GM23338 (cell line): ENCODE measurements around the gene CALCB. TPM values are rescaled to one million over a fixed set of nuclear protein-coding genes. Genes with fewer than 3 reads are reported as not detected.

Experiments used
- ATAC-seq: fragments of 200-7000 bp; cut with Tn5 transposase; 3 replicates; pipeline ENCODE4 v1.9.1; 2020
- DNase-seq: peaks from one replicate; pipeline ENCODE4 v3.0.0-alpha.2; 2015; ENCODE audit warnings: low spot score
- H2AFZ ChIP-seq: fragments of 200-600 bp; sonication (generic); 2 replicates; pipeline ENCODE4 v1.8.0; 2016; ENCODE audit warnings: antibody characterized with exemption, mild to moderate bottlenecking, moderate library complexity
- H3F3A ChIP-seq: fragments of 200-600 bp; sonication (generic); replicated peaks from 2 replicates; pipeline ENCODE4 v1.8.0; 2017; ENCODE audit warnings: antibody characterized with exemption, mixed run types, low read depth
- H3K27ac ChIP-seq: fragments of 200-600 bp; sonication (generic); 2 replicates; pipeline ENCODE4 v1.6.1; 2016; ENCODE audit warnings: low read depth
- H3K27me3 ChIP-seq: fragments of 200-600 bp; sonication (generic); 2 replicates; pipeline ENCODE4 v1.8.0; 2016; ENCODE audit warnings: mild to moderate bottlenecking, mixed run types, moderate library complexity; ENCODE audit not compliant: insufficient read depth
- H3K36me3 ChIP-seq: fragments of 200-600 bp; sonication (generic); 2 replicates; pipeline ENCODE4 v1.8.0; 2016; ENCODE audit warnings: mild to moderate bottlenecking; ENCODE audit not compliant: insufficient read depth
- H3K4me1 ChIP-seq: fragments of 200-600 bp; sonication (generic); 2 replicates; pipeline ENCODE4 v1.8.0; 2016; ENCODE audit warnings: mild to moderate bottlenecking, moderate library complexity; ENCODE audit not compliant: insufficient read depth
- H3K4me2 ChIP-seq: fragments of 200-600 bp; sonication (generic); 2 replicates; pipeline ENCODE4 v1.7.1; 2017; ENCODE audit warnings: mixed run types
- H3K4me3 ChIP-seq: fragments of 200-600 bp; sonication (generic); 2 replicates; pipeline ENCODE4 v1.6.1; 2016; ENCODE audit warnings: mixed run types
- H3K79me2 ChIP-seq: fragments of 200-600 bp; sonication (generic); replicated peaks from 2 replicates; pipeline ENCODE4 v1.8.0; 2017; ENCODE audit warnings: mild to moderate bottlenecking; ENCODE audit not compliant: insufficient read depth
- H3K9me2 ChIP-seq: fragments of 200-600 bp; sonication (generic); 2 replicates; pipeline ENCODE4 v1.8.0; 2017; ENCODE audit not compliant: insufficient read depth
- H4K20me1 ChIP-seq: fragments of 200-600 bp; sonication (generic); replicated peaks from 2 replicates; pipeline ENCODE4 v1.8.0; 2017; ENCODE audit warnings: mild to moderate bottlenecking; ENCODE audit not compliant: insufficient read depth
- H3K27ac Mint-ChIP-seq: 2 replicates; pipeline ENCODE4 v1.8.0; 2020; ENCODE audit warnings: inconsistent platforms, mild to moderate bottlenecking, moderate library complexity, mixed read lengths
- H3K27me3 Mint-ChIP-seq: 3 replicates; pipeline ENCODE4 v1.8.0; 2022; ENCODE audit warnings: low read depth, mild to moderate bottlenecking, moderate library complexity, mixed read lengths, inconsistent platforms; ENCODE audit not compliant: insufficient read depth, poor library complexity
- H3K36me3 Mint-ChIP-seq: 3 replicates; pipeline ENCODE4 v1.8.0; 2021; ENCODE audit warnings: low read depth, mild to moderate bottlenecking, inconsistent platforms, moderate library complexity, mixed read lengths
- H3K4me1 Mint-ChIP-seq: 3 replicates; pipeline ENCODE4 v1.8.0; 2020; ENCODE audit warnings: mild to moderate bottlenecking, inconsistent platforms, mixed read lengths
- H3K4me3 Mint-ChIP-seq: 3 replicates; pipeline ENCODE4 v1.8.0; 2021; ENCODE audit warnings: moderate library complexity, mild to moderate bottlenecking, inconsistent platforms, mixed read lengths
- H3K9me3 Mint-ChIP-seq: 3 replicates; pipeline ENCODE4 v1.8.0; 2020; ENCODE audit warnings: moderate library complexity, mild to moderate bottlenecking, inconsistent platforms, mixed read lengths
- CREB1 ChIP-seq: fragments of 250-450 bp; sonication (Bioruptor Pico); IDR thresholded peaks from 2 replicates; pipeline ENCODE4 v1.5.0; 2020; ENCODE audit warnings: low read depth, mild to moderate bottlenecking, moderate library complexity
- CTCF ChIP-seq, 2 experiments: fragments of 200-600 bp in 1 of 2; sonication (generic) in 1 of 2; conservative IDR thresholded peaks; 2 replicates each; pipeline versions ENCODE4 v1.5.1 to v1.6.1; 2016 to 2017; ENCODE audit warnings: antibody characterized with exemption in 2 of 2, low read depth in 2 of 2, mild to moderate bottlenecking in 2 of 2, moderate library complexity in 1 of 2
- ETS1 ChIP-seq: IDR thresholded peaks from 2 replicates; pipeline ENCODE4 v1.6.1; 2016; ENCODE audit warnings: antibody characterized with exemption
- EZH2 ChIP-seq: fragments of 200-600 bp; sonication (generic); IDR thresholded peaks from one replicate; pipeline ENCODE4 v1.8.0; 2017; ENCODE audit warnings: antibody characterized with exemption, mild to moderate bottlenecking, low read depth; ENCODE audit not compliant: unreplicated experiment
- EZH2phosphoT487 ChIP-seq: fragments of 200-600 bp; sonication (generic); IDR thresholded peaks from one replicate; pipeline ENCODE4 v1.8.1; 2018; ENCODE audit warnings: antibody characterized with exemption; ENCODE audit not compliant: unreplicated experiment
- JUNB ChIP-seq: IDR thresholded peaks from one replicate; pipeline ENCODE4 v1.6.1; 2016; ENCODE audit warnings: antibody characterized with exemption; ENCODE audit not compliant: unreplicated experiment
- NANOG ChIP-seq: IDR thresholded peaks from 2 replicates; pipeline ENCODE4 v1.6.1; 2016; ENCODE audit warnings: antibody characterized with exemption, borderline replicate concordance
- POLR2AphosphoS5 ChIP-seq: IDR thresholded peaks from 2 replicates; pipeline ENCODE4 v1.6.1; 2016; ENCODE audit warnings: antibody characterized with exemption, low read depth
- REST ChIP-seq: IDR thresholded peaks from one replicate; pipeline ENCODE4 v1.6.1; 2018; ENCODE audit warnings: antibody characterized with exemption; ENCODE audit not compliant: unreplicated experiment
- STAT1 ChIP-seq: IDR thresholded peaks from one replicate; pipeline ENCODE4 v1.6.1; 2016; ENCODE audit warnings: antibody characterized with exemption; ENCODE audit not compliant: unreplicated experiment
- ZNF114 ChIP-seq: fragments of 250-450 bp; sonication (Bioruptor Pico); IDR thresholded peaks from 2 replicates; pipeline ENCODE4 v1.5.0; 2020; ENCODE audit warnings: mild to moderate bottlenecking, moderate library complexity
- ZNF331 ChIP-seq: fragments of 250-450 bp; sonication (Bioruptor Pico); IDR thresholded peaks from 2 replicates; pipeline ENCODE4 v1.5.0; 2020; ENCODE audit warnings: low read depth, mild to moderate bottlenecking, moderate library complexity
- ZNF462 ChIP-seq: fragments of 250-450 bp; sonication (Bioruptor Pico); IDR thresholded peaks from 2 replicates; pipeline ENCODE4 v1.5.0; 2020; ENCODE audit warnings: mild to moderate bottlenecking, moderate library complexity
- polyA plus RNA-seq: library from polyadenylated mRNA; unstranded; fragments of >200 nt; fragmentation: Nextera tagmentation; extraction: Ambion mirVana; gene quantifications from 2 replicates; pipeline ENCODE4 v1.2.1, GENCODE V29; 2016
- total RNA-seq: library from RNA; depleted of rRNA; stranded (reverse); fragments of >200 nt; shearing (Covaris generic); gene quantifications from 2 replicates; pipeline ENCODE4 v1.2.3, GENCODE V29; 2014

CALCB gene
- total and polyA plus RNA-seq, 2 experiments from 2014 or later, result 7.9 to 9.5 TPM

- Mint-ChIP-seq H3K9me3 (peaks cover 18% of the 10 kb centered on the region), H3K27ac (no peak overlapping the region), H3K36me3 (peaks cover 13% of the 10 kb centered on the region; the same call in 1 of the 3 replicates), H3K4me1 (no peaks in the 10 kb centered on the region; the same call in 2 of the 3 replicates), H3K4me3 (no peak overlapping the region), H3K27me3 (peaks cover 2% of the 10 kb centered on the region)
- Histone ChIP-seq H3K4me1 (no peaks in the 10 kb centered on the region), H3F3A (no peaks in the 10 kb centered on the region), H3K4me3 (no peak overlapping the region), H2AFZ (no peak overlapping the region), H3K27me3 (no peaks in the 10 kb centered on the region), H3K27ac (no peak overlapping the region), H3K4me2 (no peak overlapping the region), H3K9me2 (no peaks in the 10 kb centered on the region), H3K36me3 (no peaks in the 10 kb centered on the region), H4K20me1 (no peaks in the 10 kb centered on the region), H3K79me2 (no peaks in the 10 kb centered on the region)
- ATAC-seq, result no peak
- no peak for DNase-seq
- TF ChIP-seq REST (no peak), CTCF (conservative IDR thresholded peaks at IDR 0.05; ENCODE audit: low read depth in 2 of 2) (no peak), ZNF114 (CRISPR knock-in tag) (no peak), EZH2 (no peak), EZH2phosphoT487 (no peak), STAT1 (no peak), ETS1 (no peak), NANOG (no peak), ZNF462 (no peak), CREB1 (no peak), POLR2AphosphoS5 (no peak), JUNB (no peak), ZNF331 (CRISPR knock-in tag) (no peak)
Observed at GRCh38 chr11:15059132-15059915, 14.1 kb upstream of the CALCB start.
